ENCODE results near the gene IGLL5.

The IGLL5 gene

DNA sequence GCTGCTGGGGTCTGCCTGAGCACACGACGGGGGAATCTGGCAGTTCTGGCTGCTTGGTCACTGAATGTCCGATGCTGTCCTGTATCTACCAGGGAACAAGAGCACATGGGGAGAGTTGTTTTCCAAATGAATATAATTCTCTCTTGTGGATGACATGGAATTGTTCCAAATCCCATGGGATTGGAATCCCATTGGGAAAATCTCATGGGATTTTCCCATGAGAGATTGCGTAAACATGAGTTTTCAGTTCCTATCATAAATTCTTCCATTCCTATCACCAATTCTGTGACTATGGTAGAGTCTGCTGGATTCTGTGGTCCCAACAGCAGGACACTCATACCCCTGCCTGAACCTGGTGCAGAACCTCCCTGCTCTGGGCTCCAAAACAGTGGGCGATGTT lies 35.6 kb upstream of the IGLL5 start:
- no peak overlapping the region for H3K27ac ChIP-seq
- peaks cover 56% of the 10 kb centered on the region for H3K27me3 ChIP-seq (replicated peaks)
- DNase-seq: no peak
- TF ChIP-seq, protein P1, sequence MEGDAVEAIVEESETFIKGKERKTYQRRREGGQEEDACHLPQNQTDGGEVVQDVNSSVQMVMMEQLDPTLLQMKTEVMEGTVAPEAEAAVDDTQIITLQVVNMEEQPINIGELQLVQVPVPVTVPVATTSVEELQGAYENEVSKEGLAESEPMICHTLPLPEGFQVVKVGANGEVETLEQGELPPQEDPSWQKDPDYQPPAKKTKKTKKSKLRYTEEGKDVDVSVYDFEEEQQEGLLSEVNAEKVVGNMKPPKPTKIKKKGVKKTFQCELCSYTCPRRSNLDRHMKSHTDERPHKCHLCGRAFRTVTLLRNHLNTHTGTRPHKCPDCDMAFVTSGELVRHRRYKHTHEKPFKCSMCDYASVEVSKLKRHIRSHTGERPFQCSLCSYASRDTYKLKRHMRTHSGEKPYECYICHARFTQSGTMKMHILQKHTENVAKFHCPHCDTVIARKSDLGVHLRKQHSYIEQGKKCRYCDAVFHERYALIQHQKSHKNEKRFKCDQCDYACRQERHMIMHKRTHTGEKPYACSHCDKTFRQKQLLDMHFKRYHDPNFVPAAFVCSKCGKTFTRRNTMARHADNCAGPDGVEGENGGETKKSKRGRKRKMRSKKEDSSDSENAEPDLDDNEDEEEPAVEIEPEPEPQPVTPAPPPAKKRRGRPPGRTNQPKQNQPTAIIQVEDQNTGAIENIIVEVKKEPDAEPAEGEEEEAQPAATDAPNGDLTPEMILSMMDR (IDR thresholded peaks at IDR 0.05; ENCODE audit: low read depth, low read length, missing control alignments): no peak
- in situ Hi-C loops (cut with HindIII; ENCODE audit: low pct_ligation_motif_present, low sequenced_read_pairs): no loop called here
- no peaks in the 10 kb centered on the region for H3K36me3 ChIP-seq (replicated peaks)
- no peak overlapping the region for H3K4me3 ChIP-seq (ENCODE audit: low read depth, low read length)

DNA sequence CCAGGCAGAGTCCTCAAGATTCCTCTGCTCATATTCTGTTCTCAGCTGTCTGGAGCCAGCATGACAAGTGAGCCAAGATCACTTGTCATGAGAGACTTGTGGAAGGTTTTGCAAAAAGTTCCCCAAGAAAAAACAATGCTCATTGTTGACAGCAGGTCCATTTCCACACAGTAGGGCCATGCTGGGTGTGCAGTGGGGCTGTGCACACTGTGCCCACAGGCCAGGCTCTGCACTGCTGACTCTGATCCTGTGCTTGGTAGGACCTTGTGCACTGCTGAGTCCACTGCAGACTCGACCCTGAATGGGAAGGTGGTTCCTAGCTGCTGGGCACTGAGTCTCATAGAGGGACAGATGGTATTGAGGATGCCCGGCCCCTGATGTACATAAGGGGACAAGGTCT lies 33.9 kb upstream of the IGLL5 start:
- TF ChIP-seq, protein P1 (IDR thresholded peaks at IDR 0.05; ENCODE audit: low read depth, low read length, missing control alignments): no peak
- no peak overlapping the region for H3K4me3 ChIP-seq (ENCODE audit: low read depth, low read length)
- H3K36me3 ChIP-seq (replicated peaks): no peaks in the 10 kb centered on the region
- peaks cover 60% of the 10 kb centered on the region for H3K27me3 ChIP-seq (replicated peaks)
- DNase-seq: no peak
- H3K27ac ChIP-seq: no peak overlapping the region
- in situ Hi-C loops (cut with HindIII; ENCODE audit: low pct_ligation_motif_present, low sequenced_read_pairs): no loop called here

DNA sequence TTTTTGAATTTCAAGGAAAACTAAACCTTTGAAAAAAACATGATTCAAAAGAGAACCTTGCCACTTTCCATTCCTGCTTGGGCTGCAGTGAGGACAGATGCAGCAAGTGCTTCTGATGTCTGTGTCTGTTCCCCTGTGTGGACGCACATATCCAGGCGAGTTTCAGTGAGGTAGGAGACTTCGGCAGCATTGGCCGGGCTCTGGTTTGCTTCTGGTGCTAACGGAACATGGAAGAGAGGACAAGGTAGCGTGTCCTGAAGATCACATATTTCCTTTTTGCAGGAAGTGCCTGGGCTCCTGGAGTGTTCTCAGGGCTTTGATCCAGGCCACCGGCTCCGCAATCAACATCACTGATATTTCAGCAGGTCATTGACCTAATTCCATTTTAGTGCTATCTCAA lies 33.1 kb upstream of the IGLL5 start:
- in situ Hi-C loops (cut with HindIII; ENCODE audit: low pct_ligation_motif_present, low sequenced_read_pairs): no loop called here
- Histone ChIP-seq H3K27me3 (replicated peaks) (peaks cover 64% of the 10 kb centered on the region), H3K4me3 (ENCODE audit: low read depth, low read length) (no peak overlapping the region), H3K27ac (no peak overlapping the region), H3K36me3 (replicated peaks) (no peaks in the 10 kb centered on the region)
- DNase-seq: no peak
- TF ChIP-seq, protein P1 (IDR thresholded peaks at IDR 0.05; ENCODE audit: low read depth, low read length, missing control alignments): no peak

DNA sequence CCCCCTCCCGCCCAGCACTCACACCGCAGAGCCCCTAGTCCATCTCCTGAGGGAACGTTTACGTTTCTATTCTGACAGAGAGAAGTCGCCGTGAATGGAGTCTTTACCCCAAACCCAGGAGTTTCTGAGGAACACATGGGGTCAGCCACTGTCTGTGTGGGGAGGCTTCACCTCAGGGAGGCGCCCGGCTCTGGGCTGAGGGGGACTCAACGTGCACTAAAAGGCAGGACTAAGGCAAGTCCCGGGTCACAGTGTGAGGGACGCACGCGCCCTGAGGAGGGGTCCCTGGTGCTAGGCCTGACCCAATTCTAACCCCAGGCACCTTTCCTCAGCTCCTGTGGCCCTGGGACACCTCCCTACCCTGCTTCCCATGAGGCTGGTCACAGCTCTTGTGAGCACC lies 32.5 kb upstream of the IGLL5 start:
- H3K36me3 ChIP-seq (replicated peaks): no peaks in the 10 kb centered on the region
- H3K27me3 ChIP-seq (replicated peaks): peaks cover 64% of the 10 kb centered on the region
- H3K27ac ChIP-seq: no peak overlapping the region
- no peak for DNase-seq
- H3K4me3 ChIP-seq (ENCODE audit: low read depth, low read length): no peak overlapping the region
- TF ChIP-seq, protein P1 (IDR thresholded peaks at IDR 0.05; ENCODE audit: low read depth, low read length, missing control alignments): no peak
- in situ Hi-C loops (cut with HindIII; ENCODE audit: low pct_ligation_motif_present, low sequenced_read_pairs): no loop called here

DNA sequence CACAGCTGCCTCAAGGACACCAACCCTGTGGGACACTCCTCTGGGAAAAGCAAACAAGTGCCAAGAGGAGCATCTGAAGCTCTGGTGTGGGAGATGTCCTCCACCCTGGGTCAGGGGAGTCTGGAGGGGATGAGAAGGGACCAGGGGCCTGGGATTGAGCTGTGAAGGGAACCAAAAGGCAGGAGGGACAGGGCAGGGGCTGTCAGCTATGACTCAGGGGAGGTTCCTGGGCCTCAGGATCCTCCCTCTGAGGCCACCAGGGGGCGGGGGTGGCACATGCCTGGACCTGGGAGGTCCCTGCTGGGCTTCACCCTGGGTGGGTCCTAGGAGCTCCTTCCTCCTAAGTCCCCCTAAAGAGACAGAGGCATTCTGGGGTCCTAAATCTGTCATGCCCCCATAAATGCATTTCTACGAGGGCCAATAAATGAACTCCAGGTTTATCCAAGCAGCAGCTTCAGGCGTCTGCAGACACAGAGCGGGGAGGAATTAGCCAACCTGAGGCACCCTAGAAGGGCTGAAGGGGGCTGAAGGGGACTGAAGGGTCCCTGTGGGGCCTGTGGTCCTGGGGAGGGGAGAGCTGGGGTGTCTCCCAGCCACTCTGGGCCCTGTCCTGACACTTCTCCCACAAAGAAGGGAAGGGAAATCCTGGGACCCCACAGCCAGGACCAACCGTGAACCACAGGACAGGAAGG lies 31.9 kb upstream of the IGLL5 start:
- Histone ChIP-seq H3K27ac (no peak overlapping the region), H3K4me3 (ENCODE audit: low read depth, low read length) (no peak overlapping the region), H3K36me3 (replicated peaks) (no peaks in the 10 kb centered on the region), H3K27me3 (replicated peaks) (peaks cover 63% of the 10 kb centered on the region)
- in situ Hi-C loops (cut with HindIII; ENCODE audit: low pct_ligation_motif_present, low sequenced_read_pairs): no loop called here
- no peak for DNase-seq
- TF ChIP-seq, protein P1 (IDR thresholded peaks at IDR 0.05; ENCODE audit: low read depth, low read length, missing control alignments): peak; percentile 61

DNA sequence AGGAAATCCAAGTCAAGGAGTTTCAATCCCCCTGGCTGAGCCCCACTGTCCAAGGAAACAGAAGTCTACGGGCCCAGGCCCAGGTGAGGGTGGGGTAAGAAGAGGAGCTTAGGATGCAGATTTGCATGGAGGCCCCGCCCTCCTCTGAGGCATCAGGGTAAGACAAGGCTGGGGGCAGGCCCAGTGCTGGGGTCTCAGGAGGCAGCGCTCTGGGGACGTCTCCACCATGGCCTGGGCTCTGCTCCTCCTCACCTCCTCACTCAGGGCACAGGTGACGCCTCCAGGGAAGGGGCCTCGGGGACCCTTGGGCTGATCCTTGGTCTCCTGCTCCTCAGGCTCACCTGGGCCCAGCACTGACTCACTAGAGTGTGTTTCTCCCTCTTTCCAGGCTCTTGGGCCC lies 31.3 kb upstream of the IGLL5 start:
- DNase-seq: no peak
- TF ChIP-seq, protein P1 (IDR thresholded peaks at IDR 0.05; ENCODE audit: low read depth, low read length, missing control alignments): no peak
- in situ Hi-C loops (cut with HindIII; ENCODE audit: low pct_ligation_motif_present, low sequenced_read_pairs): no loop called here
- H3K4me3 ChIP-seq (ENCODE audit: low read depth, low read length): no peak overlapping the region
- no peaks in the 10 kb centered on the region for H3K36me3 ChIP-seq (replicated peaks)
- H3K27ac ChIP-seq: no peak overlapping the region
- peaks cover 64% of the 10 kb centered on the region for H3K27me3 ChIP-seq (replicated peaks)

Data from brain microvascular endothelial cell (primary cell).